Measurements from ENCODE around the gene MED28.

MED28 gene

GRCh38 chr4:17642398-17642783 is 27.9 kb downstream of the MED28 start:
- CTCF ChIA-PET, result no interaction called here
- POLR2A ChIA-PET (ENCODE audit: low non-redundant PET), result no interaction called here
- TF ChIP-seq, protein P1, sequence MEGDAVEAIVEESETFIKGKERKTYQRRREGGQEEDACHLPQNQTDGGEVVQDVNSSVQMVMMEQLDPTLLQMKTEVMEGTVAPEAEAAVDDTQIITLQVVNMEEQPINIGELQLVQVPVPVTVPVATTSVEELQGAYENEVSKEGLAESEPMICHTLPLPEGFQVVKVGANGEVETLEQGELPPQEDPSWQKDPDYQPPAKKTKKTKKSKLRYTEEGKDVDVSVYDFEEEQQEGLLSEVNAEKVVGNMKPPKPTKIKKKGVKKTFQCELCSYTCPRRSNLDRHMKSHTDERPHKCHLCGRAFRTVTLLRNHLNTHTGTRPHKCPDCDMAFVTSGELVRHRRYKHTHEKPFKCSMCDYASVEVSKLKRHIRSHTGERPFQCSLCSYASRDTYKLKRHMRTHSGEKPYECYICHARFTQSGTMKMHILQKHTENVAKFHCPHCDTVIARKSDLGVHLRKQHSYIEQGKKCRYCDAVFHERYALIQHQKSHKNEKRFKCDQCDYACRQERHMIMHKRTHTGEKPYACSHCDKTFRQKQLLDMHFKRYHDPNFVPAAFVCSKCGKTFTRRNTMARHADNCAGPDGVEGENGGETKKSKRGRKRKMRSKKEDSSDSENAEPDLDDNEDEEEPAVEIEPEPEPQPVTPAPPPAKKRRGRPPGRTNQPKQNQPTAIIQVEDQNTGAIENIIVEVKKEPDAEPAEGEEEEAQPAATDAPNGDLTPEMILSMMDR (conservative IDR thresholded peaks at IDR 0.05; ENCODE audit: low read depth), result no peak
- no peak for DNase-seq (ENCODE audit: low spot score)
- no peak overlapping the region for H3K27ac ChIP-seq

- TF ChIP-seq, protein P1 (conservative IDR thresholded peaks at IDR 0.05; ENCODE audit: low read depth), result no peak
- ChIA-PET CTCF (no interaction called here), POLR2A (ENCODE audit: low non-redundant PET) (no interaction called here)
- no peak for DNase-seq (ENCODE audit: low spot score)
- H3K27ac ChIP-seq, result no peak overlapping the region
Observed at GRCh38 chr4:17646693-17647092, 32.3 kb downstream of the MED28 start.

- CTCF ChIA-PET, result no interaction called here
- no peak for DNase-seq (ENCODE audit: low spot score)
- TF ChIP-seq, protein P1 (conservative IDR thresholded peaks at IDR 0.05; ENCODE audit: low read depth), result no peak
- H3K27ac ChIP-seq, result no peak overlapping the region
- POLR2A ChIA-PET (ENCODE audit: low non-redundant PET), result no interaction called here
Observed at GRCh38 chr4:17647176-17647806, 32.9 kb downstream of the MED28 start.

GRCh38 chr4:17647927-17648326 is 33.5 kb downstream of the MED28 start:
- H3K27ac ChIP-seq, result no peak overlapping the region
- DNase-seq (ENCODE audit: low spot score), result no peak
- ChIA-PET POLR2A (ENCODE audit: low non-redundant PET) (no interaction called here), CTCF (no interaction called here)
- TF ChIP-seq, protein P1 (conservative IDR thresholded peaks at IDR 0.05; ENCODE audit: low read depth), result no peak

DNA sequence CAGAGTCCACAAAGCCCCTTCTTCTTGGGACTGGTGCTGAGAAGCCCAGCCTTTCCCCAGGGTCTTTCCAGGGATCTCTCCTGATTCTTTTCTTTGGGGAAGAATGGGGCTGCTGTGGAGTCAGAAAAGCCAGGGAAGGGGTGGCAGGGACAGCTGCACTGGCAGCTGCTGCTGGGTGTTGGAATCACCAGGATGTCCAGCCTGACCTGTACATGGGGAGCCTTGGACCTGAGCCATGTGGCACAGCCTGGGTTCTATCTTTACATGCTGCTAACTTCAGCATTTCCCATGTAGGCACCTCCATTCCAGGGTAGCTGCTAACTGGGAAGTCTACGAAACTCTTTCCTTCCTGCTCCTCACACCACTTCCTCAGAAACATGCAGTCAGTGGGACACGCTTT is 36.0 kb downstream of the MED28 start:
- CTCF ChIA-PET, result no interaction called here
- TF ChIP-seq, protein P1 (conservative IDR thresholded peaks at IDR 0.05; ENCODE audit: low read depth), result no peak
- no peak for DNase-seq (ENCODE audit: low spot score)
- no peak overlapping the region for H3K27ac ChIP-seq
- POLR2A ChIA-PET (ENCODE audit: low non-redundant PET), result no interaction called here

DNA sequence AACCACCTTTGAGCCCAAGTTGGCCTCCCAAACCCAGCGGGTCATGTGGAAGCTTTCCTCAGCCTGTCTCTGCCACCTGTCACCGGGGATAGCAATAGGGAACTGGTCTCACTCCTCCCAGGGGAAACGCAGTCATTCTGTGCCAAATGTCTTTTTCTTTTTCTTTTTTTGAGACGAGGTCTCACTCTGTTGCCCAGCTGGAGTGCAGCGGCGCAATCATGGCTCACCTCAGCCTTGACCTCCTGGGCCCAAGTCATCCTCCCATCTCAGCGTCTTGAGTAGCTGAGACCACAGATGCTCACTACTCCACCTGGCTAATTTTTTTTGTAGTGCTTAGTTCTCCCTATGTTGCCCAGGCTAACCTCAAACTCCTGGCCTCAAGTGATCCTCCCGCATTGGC is 40.3 kb downstream of the MED28 start:
- TF ChIP-seq, protein P1 (conservative IDR thresholded peaks at IDR 0.05; ENCODE audit: low read depth), result no peak
- ChIA-PET POLR2A (ENCODE audit: low non-redundant PET) (no interaction called here), CTCF (no interaction called here)
- DNase-seq (ENCODE audit: low spot score), result no peak
- no peak overlapping the region for H3K27ac ChIP-seq

GRCh38 chr4:17657090-17657489 is 42.6 kb downstream of the MED28 start:
- no peak overlapping the region for H3K27ac ChIP-seq
- ChIA-PET CTCF (no interaction called here), POLR2A (ENCODE audit: low non-redundant PET) (no interaction called here)
- TF ChIP-seq, protein P1 (conservative IDR thresholded peaks at IDR 0.05; ENCODE audit: low read depth), result no peak
- DNase-seq (ENCODE audit: low spot score), result no peak
